ENCODE measurements around the gene PPP2R5C. TPM values are rescaled to one million over a fixed set of nuclear protein-coding genes. Genes with fewer than 3 reads are reported as not detected.

Gene PPP2R5C
- total RNA-seq, 1 donor from 2014 or later, result 134 TPM

GRCh38 chr14:101851183-101851582 lies 89.7 kb downstream of the PPP2R5C start:
- no peak overlapping the region for H3K27ac Mint-ChIP-seq (ENCODE audit: unreplicated experiment)
- DNase-seq (ENCODE audit: low read depth, low spot score), result no peak
- no peak for TF ChIP-seq CTCF (conservative IDR thresholded peaks at IDR 0.05)
- no peak overlapping the region for H3K4me3 Mint-ChIP-seq
- H3K9me3 Mint-ChIP-seq, result no peaks in the 10 kb centered on the region
- H3K4me1 Mint-ChIP-seq, result peaks cover 14% of the 10 kb centered on the region
- H3K27me3 Mint-ChIP-seq (ENCODE audit: low read depth), result no peaks in the 10 kb centered on the region
- H3K36me3 Mint-ChIP-seq (ENCODE audit: low read depth), result no peaks in the 10 kb centered on the region

DNA sequence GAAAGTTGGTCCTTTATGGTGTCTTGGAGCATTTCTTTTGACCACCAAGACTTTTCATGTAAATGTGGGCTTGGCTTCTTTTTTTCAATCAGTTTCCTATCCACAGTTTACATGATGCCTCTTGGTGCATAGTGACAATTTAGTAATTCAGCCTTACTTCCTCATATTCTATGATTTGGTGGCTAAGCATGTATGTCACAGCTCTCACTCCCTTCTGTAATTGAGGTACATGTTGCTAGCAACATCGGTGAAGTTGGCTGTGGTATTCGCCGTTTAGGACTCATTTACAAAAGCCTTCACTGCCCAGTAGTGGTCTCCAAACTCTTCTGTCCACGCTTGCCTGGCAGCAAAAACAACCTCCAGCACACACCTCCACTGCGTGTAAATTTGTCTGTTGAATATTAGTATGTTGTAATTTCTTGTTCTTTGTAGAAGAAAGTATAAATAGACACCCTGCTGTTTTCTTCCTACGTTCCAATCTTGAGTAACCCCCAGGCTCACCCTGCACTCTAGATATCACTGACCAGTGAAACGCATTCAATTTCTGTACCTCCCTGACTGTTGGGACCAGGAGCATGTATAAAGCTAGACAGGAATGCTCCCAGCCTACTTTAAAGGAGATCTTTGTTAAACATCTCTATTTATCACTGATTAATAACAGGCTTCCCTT lies 90.4 kb downstream of the PPP2R5C start:
- no peak overlapping the region for H3K4me3 Mint-ChIP-seq
- no peaks in the 10 kb centered on the region for H3K27me3 Mint-ChIP-seq (ENCODE audit: low read depth)
- no peaks in the 10 kb centered on the region for H3K9me3 Mint-ChIP-seq
- DNase-seq (ENCODE audit: low read depth, low spot score), result no peak
- no peak for TF ChIP-seq CTCF (conservative IDR thresholded peaks at IDR 0.05)
- no peak overlapping the region for H3K27ac Mint-ChIP-seq (ENCODE audit: unreplicated experiment)
- H3K4me1 Mint-ChIP-seq, result peaks cover 14% of the 10 kb centered on the region
- peaks cover 4% of the 10 kb centered on the region for H3K36me3 Mint-ChIP-seq (ENCODE audit: low read depth)

- no peak for DNase-seq (ENCODE audit: low read depth, low spot score)
- Mint-ChIP-seq H3K4me1 (peaks cover 14% of the 10 kb centered on the region), H3K36me3 (ENCODE audit: low read depth) (peaks cover 4% of the 10 kb centered on the region), H3K4me3 (no peak overlapping the region), H3K27ac (ENCODE audit: unreplicated experiment) (no peak overlapping the region), H3K9me3 (no peaks in the 10 kb centered on the region), H3K27me3 (ENCODE audit: low read depth) (no peaks in the 10 kb centered on the region)
- TF ChIP-seq CTCF (conservative IDR thresholded peaks at IDR 0.05), result no peak
These were observed 91.3 kb downstream of the PPP2R5C start for GRCh38 chr14:101852785-101853184.

- Mint-ChIP-seq H3K9me3 (no peaks in the 10 kb centered on the region), H3K4me1 (peaks cover 14% of the 10 kb centered on the region), H3K4me3 (no peak overlapping the region), H3K27me3 (ENCODE audit: low read depth) (no peaks in the 10 kb centered on the region), H3K27ac (ENCODE audit: unreplicated experiment) (no peak overlapping the region), H3K36me3 (ENCODE audit: low read depth) (peaks cover 4% of the 10 kb centered on the region)
- TF ChIP-seq CTCF (conservative IDR thresholded peaks at IDR 0.05), result no peak
- DNase-seq (ENCODE audit: low read depth, low spot score), result no peak
These were observed 92.0 kb downstream of the PPP2R5C start for GRCh38 chr14:101853455-101854018.

DNA sequence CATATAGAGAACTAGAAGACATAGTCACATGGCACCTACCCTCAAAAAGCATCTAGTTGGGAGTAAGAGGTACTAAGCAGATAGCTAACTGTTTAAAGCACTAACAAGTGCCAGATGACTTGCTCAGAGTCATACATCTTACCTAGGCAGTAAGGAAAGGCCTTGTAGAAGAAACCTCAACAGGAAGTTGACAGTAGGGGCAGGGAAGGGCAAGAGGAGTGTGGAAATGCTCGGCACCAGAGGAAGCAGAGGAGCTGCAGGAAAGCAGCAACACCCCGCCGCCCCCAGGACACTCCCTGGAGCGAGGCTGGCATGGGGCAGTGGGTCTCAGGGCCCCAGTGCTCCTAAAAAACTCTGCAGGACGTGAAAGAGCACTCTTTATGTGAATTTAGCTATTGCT lies 92.9 kb downstream of the PPP2R5C start:
- Mint-ChIP-seq H3K4me1 (peaks cover 14% of the 10 kb centered on the region), H3K9me3 (no peaks in the 10 kb centered on the region), H3K27me3 (ENCODE audit: low read depth) (no peaks in the 10 kb centered on the region), H3K27ac (ENCODE audit: unreplicated experiment) (no peak overlapping the region), H3K4me3 (no peak overlapping the region), H3K36me3 (ENCODE audit: low read depth) (peaks cover 4% of the 10 kb centered on the region)
- DNase-seq (ENCODE audit: low read depth, low spot score), result no peak
- TF ChIP-seq CTCF (conservative IDR thresholded peaks at IDR 0.05), result no peak

Measured in neural crest cell (in vitro differentiated cells).